Measurements from ENCODE around the gene HFE.

HFE gene

GRCh38 chr6:26123947-26124780 lies 36.9 kb downstream of the HFE start:
- Histone ChIP-seq H3K4me3 (ENCODE audit: low read length) (peak overlapping the region; percentile 98), H3K27me3 (ENCODE audit: insufficient read depth, low read length) (no peaks in the 10 kb centered on the region), H3K36me3 (ENCODE audit: insufficient read depth, low read length) (peaks cover 3% of the 10 kb centered on the region), H2AFZ (ENCODE audit: low read depth, low read length) (no peak overlapping the region), H3K9me3 (ENCODE audit: low read length) (no peaks in the 10 kb centered on the region), H3K4me1 (ENCODE audit: insufficient read depth, low read length) (peaks cover 10% of the 10 kb centered on the region)

- H3K27me3 ChIP-seq (ENCODE audit: insufficient read depth, low read length), result no peaks in the 10 kb centered on the region
- H3K4me3 ChIP-seq (ENCODE audit: low read length), result peak overlapping the region; percentile 98
- H3K4me1 ChIP-seq (ENCODE audit: insufficient read depth, low read length), result peaks cover 10% of the 10 kb centered on the region
- no peaks in the 10 kb centered on the region for H3K9me3 ChIP-seq (ENCODE audit: low read length)
- no peak overlapping the region for H2AFZ ChIP-seq (ENCODE audit: low read depth, low read length)
- peaks cover 3% of the 10 kb centered on the region for H3K36me3 ChIP-seq (ENCODE audit: insufficient read depth, low read length)
Measured at GRCh38 chr6:26124781-26125685, 37.8 kb downstream of the HFE start.

GRCh38 chr6:26126394-26127235 lies 39.4 kb downstream of the HFE start:
- Histone ChIP-seq H3K27me3 (ENCODE audit: insufficient read depth, low read length) (no peaks in the 10 kb centered on the region), H3K4me3 (ENCODE audit: low read length) (peak overlapping the region; percentile 98), H3K4me1 (ENCODE audit: insufficient read depth, low read length) (peaks cover 10% of the 10 kb centered on the region), H2AFZ (ENCODE audit: low read depth, low read length) (peak overlapping the region; percentile 18), H3K36me3 (ENCODE audit: insufficient read depth, low read length) (peaks cover 3% of the 10 kb centered on the region), H3K9me3 (ENCODE audit: low read length) (no peaks in the 10 kb centered on the region)

GRCh38 chr6:26128013-26128771 lies 41.0 kb downstream of the HFE start:
- H3K27me3 ChIP-seq (ENCODE audit: insufficient read depth, low read length), result no peaks in the 10 kb centered on the region
- peaks cover 3% of the 10 kb centered on the region for H3K36me3 ChIP-seq (ENCODE audit: insufficient read depth, low read length)
- H3K4me3 ChIP-seq (ENCODE audit: low read length), result no peak overlapping the region

GRCh38 chr6:26129656-26130055 lies 42.4 kb downstream of the HFE start:
- Histone ChIP-seq H3K4me3 (ENCODE audit: low read length) (no peak overlapping the region), H3K4me1 (ENCODE audit: insufficient read depth, low read length) (peaks cover 10% of the 10 kb centered on the region), H3K9me3 (ENCODE audit: low read length) (no peaks in the 10 kb centered on the region), H3K27me3 (ENCODE audit: insufficient read depth, low read length) (no peaks in the 10 kb centered on the region), H2AFZ (ENCODE audit: low read depth, low read length) (no peak overlapping the region), H3K36me3 (ENCODE audit: insufficient read depth, low read length) (peaks cover 3% of the 10 kb centered on the region)

More at GRCh38 chr6:26128013-26128771, 41.0 kb downstream of the HFE start:
- Histone ChIP-seq H3K4me1 (ENCODE audit: insufficient read depth, low read length) (peaks cover 10% of the 10 kb centered on the region), H3K9me3 (ENCODE audit: low read length) (no peaks in the 10 kb centered on the region), H2AFZ (ENCODE audit: low read depth, low read length) (no peak overlapping the region)

- Histone ChIP-seq H3K4me1 (ENCODE audit: insufficient read depth, low read length) (peaks cover 10% of the 10 kb centered on the region), H3K36me3 (ENCODE audit: insufficient read depth, low read length) (peaks cover 3% of the 10 kb centered on the region), H3K4me3 (ENCODE audit: low read length) (no peak overlapping the region), H2AFZ (ENCODE audit: low read depth, low read length) (no peak overlapping the region), H3K9me3 (ENCODE audit: low read length) (no peaks in the 10 kb centered on the region), H3K27me3 (ENCODE audit: insufficient read depth, low read length) (no peaks in the 10 kb centered on the region)
Measured at GRCh38 chr6:26130581-26131249, 43.5 kb downstream of the HFE start.

- no peak overlapping the region for H2AFZ ChIP-seq (ENCODE audit: low read depth, low read length)
- H3K36me3 ChIP-seq (ENCODE audit: insufficient read depth, low read length), result peaks cover 3% of the 10 kb centered on the region
- H3K4me3 ChIP-seq (ENCODE audit: low read length), result no peak overlapping the region
- H3K27me3 ChIP-seq (ENCODE audit: insufficient read depth, low read length), result no peaks in the 10 kb centered on the region
- H3K9me3 ChIP-seq (ENCODE audit: low read length), result no peaks in the 10 kb centered on the region
- peaks cover 9% of the 10 kb centered on the region for H3K4me1 ChIP-seq (ENCODE audit: insufficient read depth, low read length)
Measured at GRCh38 chr6:26131618-26132017, 44.4 kb downstream of the HFE start.

GRCh38 chr6:26133730-26134129 lies 46.5 kb downstream of the HFE start:
- Histone ChIP-seq H3K4me1 (ENCODE audit: insufficient read depth, low read length) (no peaks in the 10 kb centered on the region), H3K4me3 (ENCODE audit: low read length) (no peak overlapping the region), H3K36me3 (ENCODE audit: insufficient read depth, low read length) (no peaks in the 10 kb centered on the region), H3K9me3 (ENCODE audit: low read length) (no peaks in the 10 kb centered on the region), H2AFZ (ENCODE audit: low read depth, low read length) (no peak overlapping the region), H3K27me3 (ENCODE audit: insufficient read depth, low read length) (no peaks in the 10 kb centered on the region)

GRCh38 chr6:26136321-26136720 lies 49.1 kb downstream of the HFE start:
- H3K4me1 ChIP-seq (ENCODE audit: insufficient read depth, low read length), result peaks cover 7% of the 10 kb centered on the region
- H3K9me3 ChIP-seq (ENCODE audit: low read length), result no peaks in the 10 kb centered on the region
- H3K36me3 ChIP-seq (ENCODE audit: insufficient read depth, low read length), result no peaks in the 10 kb centered on the region
- H3K4me3 ChIP-seq (ENCODE audit: low read length), result no peak overlapping the region
- H2AFZ ChIP-seq (ENCODE audit: low read depth, low read length), result no peak overlapping the region
- H3K27me3 ChIP-seq (ENCODE audit: insufficient read depth, low read length), result no peaks in the 10 kb centered on the region

- Histone ChIP-seq H3K4me3 (ENCODE audit: low read length) (no peak overlapping the region), H3K4me1 (ENCODE audit: insufficient read depth, low read length) (peaks cover 24% of the 10 kb centered on the region), H3K36me3 (ENCODE audit: insufficient read depth, low read length) (no peaks in the 10 kb centered on the region), H3K27me3 (ENCODE audit: insufficient read depth, low read length) (no peaks in the 10 kb centered on the region), H3K9me3 (ENCODE audit: low read length) (no peaks in the 10 kb centered on the region), H2AFZ (ENCODE audit: low read depth, low read length) (no peak overlapping the region)
Measured at GRCh38 chr6:26140254-26140966, 53.2 kb downstream of the HFE start.

- Histone ChIP-seq H2AFZ (ENCODE audit: low read depth, low read length) (no peak overlapping the region), H3K4me1 (ENCODE audit: insufficient read depth, low read length) (peaks cover 24% of the 10 kb centered on the region), H3K9me3 (ENCODE audit: low read length) (no peaks in the 10 kb centered on the region), H3K4me3 (ENCODE audit: low read length) (no peak overlapping the region), H3K36me3 (ENCODE audit: insufficient read depth, low read length) (no peaks in the 10 kb centered on the region), H3K27me3 (ENCODE audit: insufficient read depth, low read length) (no peaks in the 10 kb centered on the region)
Measured at GRCh38 chr6:26140967-26141294, 53.7 kb downstream of the HFE start.
